Endodermal cell (in vitro differentiated cells): Measurements from ENCODE around the gene TNNC1. TPM values are rescaled to one million over a fixed set of nuclear protein-coding genes. Genes with fewer than 3 reads are reported as not detected.
A peak's percentile ranks its signal among the peaks of the same experiment; 100 is the strongest.

ENCODE experiments used
- DNase-seq: peaks from one replicate; pipeline ENCODE4 v3.0.0-alpha.2; 2017
- H3K27ac ChIP-seq: 2 replicates; pipeline ENCODE4 v1.5.1; 2013; ENCODE audit warnings: mild to moderate bottlenecking, low read depth, low read length, moderate library complexity
- H3K27me3 ChIP-seq: 2 replicates; pipeline ENCODE4 v1.6.1; 2013; ENCODE audit warnings: mild to moderate bottlenecking, low read length, moderate library complexity; ENCODE audit not compliant: insufficient read depth, control insufficient read depth, poor library complexity, severe bottlenecking
- H3K36me3 ChIP-seq: 2 replicates; pipeline ENCODE4 v1.7.0; 2013; ENCODE audit warnings: mild to moderate bottlenecking, low read length, moderate library complexity; ENCODE audit not compliant: control insufficient read depth, insufficient read depth
- H3K4me1 ChIP-seq: one replicate; pipeline ENCODE4 v1.7.0; 2013; ENCODE audit warnings: low read length; ENCODE audit not compliant: control insufficient read depth, insufficient read depth
- H3K4me3 ChIP-seq: 2 replicates; pipeline ENCODE4 v1.5.1; 2013; ENCODE audit warnings: mild to moderate bottlenecking, low read length, moderate library complexity
- H3K9ac ChIP-seq: 2 replicates; pipeline ENCODE4 v1.6.1; 2013; ENCODE audit warnings: mild to moderate bottlenecking, low read length, moderate library complexity; ENCODE audit not compliant: poor library complexity, severe bottlenecking; ENCODE audit errors: extremely low read depth
- H3K9me3 ChIP-seq: 2 replicates; pipeline ENCODE4 v1.6.1; 2013; ENCODE audit warnings: mild to moderate bottlenecking, low read length, moderate library complexity; ENCODE audit not compliant: control insufficient read depth
- H3K27ac Mint-ChIP-seq: 2 replicates; pipeline ENCODE4 v1.8.0; 2020; ENCODE audit warnings: mixed read lengths
- H3K27me3 Mint-ChIP-seq: 2 replicates; pipeline ENCODE4 v1.8.0; 2021; ENCODE audit warnings: mild to moderate bottlenecking, mixed read lengths; ENCODE audit not compliant: insufficient read depth
- H3K36me3 Mint-ChIP-seq: 2 replicates; pipeline ENCODE4 v1.8.0; 2020; ENCODE audit warnings: low read depth, mixed read lengths
- H3K4me1 Mint-ChIP-seq: 2 replicates; pipeline ENCODE4 v1.8.0; 2020; ENCODE audit warnings: mixed read lengths
- H3K4me3 Mint-ChIP-seq: 2 replicates; pipeline ENCODE4 v1.8.0; 2020; ENCODE audit warnings: mild to moderate bottlenecking, moderate library complexity, mixed read lengths
- H3K9me3 Mint-ChIP-seq: 2 replicates; pipeline ENCODE4 v1.8.0; 2020; ENCODE audit warnings: mild to moderate bottlenecking, mixed read lengths
- CTCF ChIP-seq: fragments of 200-600 bp; sonication (generic); conservative IDR thresholded peaks from 2 replicates; pipeline ENCODE4 v1.5.0; 2021; ENCODE audit warnings: antibody characterized with exemption, mild to moderate bottlenecking
- WGBS, 2 experiments: methylation state at CpG; one replicate each; pipeline versions ENCODE4 v1.1.5 to v1.1.7; 2013; ENCODE audit warnings: missing lambda C conversion rate in 2 of 2, mixed read lengths in 1 of 2; ENCODE audit not compliant: insufficient coverage in 1 of 2, insufficient read length in 1 of 2; 5-methylcytosine and 5-hydroxymethylcytosine counted together
- total RNA-seq, 2 donors: library from RNA; stranded (reverse); fragmentation: NEBNext Ultra II Directional in 1 of 2; extraction: Animal tissue kit (Norgen Biotek cat#: 25700) in 1 of 2; gene quantifications; 2 replicates in 1 of 2; 3 replicates in 1 of 2; pipeline ENCODE4 v1.2.1, GENCODE V29; 2021

Gene TNNC1
- total RNA-seq, 2 donors from 2014 or later = 44.8 to 64.6 TPM

- no peak within 1 kb of the TSS for H3K4me3 Mint-ChIP-seq
- no peaks in the 10 kb centered on the region for H3K9me3 Mint-ChIP-seq
- no peak within 1 kb of the TSS for H3K4me3 ChIP-seq
- peak within 1 kb of the TSS; percentile 66 for H3K27ac ChIP-seq
- DNase-seq = peak; percentile 63
- H3K27me3 ChIP-seq = no peaks in the 10 kb centered on the region
- 92% methylated on average over 15 to 25 of the region's 25 CpGs for WGBS, 2 experiments
- H3K27me3 Mint-ChIP-seq = no peaks in the 10 kb centered on the region
- H3K9me3 ChIP-seq = no peaks in the 10 kb centered on the region
- peaks cover 15% of the 10 kb centered on the region for H3K36me3 ChIP-seq
- peaks cover 20% of the 10 kb centered on the region for H3K36me3 Mint-ChIP-seq
- H3K4me1 ChIP-seq = no peaks in the 10 kb centered on the region
- no peak for TF ChIP-seq CTCF
- H3K4me1 Mint-ChIP-seq = no peaks in the 10 kb centered on the region
- H3K27ac Mint-ChIP-seq = peak within 1 kb of the TSS; percentile 80
- H3K9ac ChIP-seq = no peak within 1 kb of the TSS
Measured at GRCh38 chr3:52494886-52495495, 41.1 kb upstream of the TNNC1 start, which contains the start of gene STAB1. Gene STAB1 (plus strand): TSS chr3:52495338. CDS start chr3:52495414, 76 bp downstream.

- TF ChIP-seq CTCF = peak; percentile 41
Measured at GRCh38 chr3:52494445-52494844, 40.6 kb upstream of the TNNC1 start.

GRCh38 chr3:52493232-52494017 lies 39.6 kb upstream of the TNNC1 start:
- H3K9me3 Mint-ChIP-seq = no peaks in the 10 kb centered on the region
- Histone ChIP-seq H3K9ac (no peak overlapping the region), H3K27me3 (no peaks in the 10 kb centered on the region), H3K36me3 (peaks cover 28% of the 10 kb centered on the region), H3K4me3 (no peak overlapping the region), H3K27ac (no peak overlapping the region), H3K4me1 (no peaks in the 10 kb centered on the region), H3K9me3 (no peaks in the 10 kb centered on the region)
- no peak for DNase-seq
- H3K36me3 Mint-ChIP-seq = peaks cover 22% of the 10 kb centered on the region
- TF ChIP-seq CTCF = no peak
- no peak overlapping the region for H3K4me3 Mint-ChIP-seq
- 80 to 94% methylated on average over 1 to 7 of the region's 7 CpGs for WGBS, 2 experiments
- no peak overlapping the region for H3K27ac Mint-ChIP-seq
- H3K4me1 Mint-ChIP-seq = no peaks in the 10 kb centered on the region
- H3K27me3 Mint-ChIP-seq = no peaks in the 10 kb centered on the region

More at GRCh38 chr3:52494445-52494844, 40.6 kb upstream of the TNNC1 start:
- H3K9ac ChIP-seq = no peak overlapping the region
- H3K4me1 ChIP-seq = no peaks in the 10 kb centered on the region
- Mint-ChIP-seq H3K27me3 (no peaks in the 10 kb centered on the region), H3K27ac (peak overlapping the region; percentile 80), H3K4me3 (no peak overlapping the region), H3K36me3 (peaks cover 20% of the 10 kb centered on the region), H3K4me1 (no peaks in the 10 kb centered on the region), H3K9me3 (no peaks in the 10 kb centered on the region)
- no peaks in the 10 kb centered on the region for H3K27me3 ChIP-seq
- WGBS, 2 experiments = 94 to 96% methylated on average over 5 to 7 of the region's 7 CpGs
- H3K4me3 ChIP-seq = no peak overlapping the region
- H3K27ac ChIP-seq = peak overlapping the region; percentile 11
- peaks cover 20% of the 10 kb centered on the region for H3K36me3 ChIP-seq
- no peaks in the 10 kb centered on the region for H3K9me3 ChIP-seq
- DNase-seq = peak; percentile 70
